Nucleus accumbens (tissue), 56 donors: ENCODE results near the gene ETFB.
A peak's percentile ranks its signal among the peaks of the same experiment; 100 is the strongest.

ENCODE experiments used
- DNase-seq, 56 donors: peaks; one replicate each; lab custom pipeline; 2025; lab: John Stamatoyannopoulos, UW

Gene ETFB

GRCh38 chr19:51354103-51354741, 12.0 kb downstream of the ETFB start:
- peak in 1 of 56 donors; percentile 5 for DNase-seq

GRCh38 chr19:51352783-51353360, 13.3 kb downstream of the ETFB start:
- DNase-seq, result no peak

GRCh38 chr19:51351266-51351990, 14.8 kb downstream of the ETFB start:
- DNase-seq, result no peak

GRCh38 chr19:51347209-51347928, 18.8 kb downstream of the ETFB start:
- DNase-seq, result no peak

GRCh38 chr19:51346742-51347141, 19.4 kb downstream of the ETFB start:
- DNase-seq, result no peak

GRCh38 chr19:51345076-51345620, 21.0 kb downstream of the ETFB start:
- no peak for DNase-seq

- no peak for DNase-seq
Observed at GRCh38 chr19:51342631-51343569, 23.3 kb downstream of the ETFB start.

GRCh38 chr19:51341976-51342580, 24.1 kb downstream of the ETFB start, which contains the start of gene VSIG10L:
TSS of gene VSIG10L (minus strand) at chr19:51342139. CDS start at chr19:51342124, 15 bp downstream.
- no peak for DNase-seq

- no peak for DNase-seq
Observed at GRCh38 chr19:51341066-51341465, 25.1 kb downstream of the ETFB start.

DNA sequence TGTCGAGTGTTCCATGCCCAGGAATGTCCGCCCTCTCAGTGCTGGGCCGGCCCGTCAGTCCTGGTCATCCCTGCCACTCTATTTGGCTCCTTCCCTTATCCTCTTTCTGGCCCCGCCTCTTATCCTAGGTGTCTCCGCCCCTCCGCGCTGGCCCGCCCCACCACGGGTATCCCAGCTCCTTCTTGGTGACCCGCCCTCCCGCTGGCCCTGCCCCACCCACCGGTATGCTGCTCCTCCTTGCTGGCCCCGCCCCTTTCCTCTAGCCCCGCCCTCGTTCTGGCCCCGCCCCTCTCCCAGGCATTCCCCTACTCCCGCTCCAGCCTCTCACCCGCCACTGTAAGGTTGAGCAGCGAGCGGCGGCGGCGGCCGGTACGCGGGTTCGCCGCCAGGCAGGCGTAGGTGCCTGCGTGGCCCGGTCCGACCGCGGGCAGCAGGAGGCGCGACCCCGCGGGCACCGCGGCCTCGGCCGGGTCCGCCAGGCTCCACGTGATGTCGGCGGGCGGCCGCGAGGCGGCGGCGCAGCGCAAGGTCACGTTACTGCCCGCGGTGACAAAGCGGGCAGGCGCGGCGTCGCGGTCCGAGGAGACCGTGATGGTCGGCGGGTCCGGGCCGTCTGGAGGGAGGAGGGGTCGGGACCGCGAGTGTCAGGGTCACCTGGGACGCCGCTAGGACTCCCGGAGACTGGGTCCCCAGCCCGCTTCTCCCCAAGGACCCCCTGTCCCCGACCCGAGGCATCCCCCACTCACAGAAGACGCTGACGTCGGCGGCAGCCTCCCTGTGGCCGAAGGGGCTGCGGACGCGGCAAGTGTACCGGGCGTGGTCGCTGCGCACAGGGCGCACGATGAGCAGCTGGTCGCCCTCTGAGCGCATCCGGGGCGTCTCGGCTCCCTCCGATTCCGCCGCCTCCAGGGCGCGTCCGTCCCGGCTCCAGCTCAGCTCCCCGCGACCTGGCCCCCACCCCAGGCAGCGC, 26.2 kb downstream of the ETFB start:
- peak; percentile 32 to 97 (median 88) for DNase-seq

- peak in 2 of 56 donors; percentile 39 to 56 for DNase-seq
Observed at GRCh38 chr19:51339313-51339686, 26.9 kb downstream of the ETFB start.

- peak in 51 of 56 donors; percentile 18 to 86 (median 65) for DNase-seq
Observed at GRCh38 chr19:51338563-51339312, 27.4 kb downstream of the ETFB start.

DNA sequence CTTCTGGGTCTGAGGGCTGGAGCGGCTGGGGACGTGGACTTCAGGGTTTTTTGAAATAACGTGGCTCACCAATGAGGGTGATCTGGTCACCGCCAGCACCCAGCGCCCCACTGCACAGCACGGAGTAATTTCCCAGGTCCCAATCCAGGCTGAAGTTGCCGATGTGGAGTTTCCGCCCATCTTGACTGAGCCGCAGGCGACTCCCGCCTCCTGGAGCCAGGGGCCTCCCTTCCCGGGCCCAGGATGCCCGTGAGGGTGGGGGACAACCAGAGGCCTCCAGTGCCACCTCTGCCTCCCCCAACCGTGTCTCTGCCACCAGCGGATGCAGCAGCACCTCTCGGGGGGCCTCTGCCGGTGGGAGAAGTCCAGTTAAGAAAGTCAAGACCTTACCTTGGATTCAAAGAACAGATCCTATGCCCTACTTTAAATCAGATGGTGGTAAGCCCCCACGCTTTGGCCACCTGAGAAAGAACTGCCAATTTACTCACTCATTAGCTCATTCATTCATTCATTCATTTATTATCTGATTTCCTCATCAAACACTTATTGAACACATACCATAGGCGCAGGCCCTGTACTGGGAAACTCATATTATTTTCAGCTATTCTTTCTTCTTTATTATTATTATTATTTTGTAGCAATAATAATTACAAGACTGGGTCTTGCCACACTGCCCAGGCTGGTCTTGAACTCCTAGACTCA, 28.2 kb downstream of the ETFB start:
- DNase-seq, result no peak

- no peak for DNase-seq
Observed at GRCh38 chr19:51337141-51337860, 28.9 kb downstream of the ETFB start.

- DNase-seq, result no peak
Observed at GRCh38 chr19:51333836-51334460, 32.2 kb downstream of the ETFB start.
